Measurements from ENCODE around the gene L3MBTL4. TPM values are rescaled to one million over a fixed set of nuclear protein-coding genes. Genes with fewer than 3 reads are reported as not detected.

The L3MBTL4 gene
- total RNA-seq, 1 experiment from 2014 or later = 2.1 TPM

DNA sequence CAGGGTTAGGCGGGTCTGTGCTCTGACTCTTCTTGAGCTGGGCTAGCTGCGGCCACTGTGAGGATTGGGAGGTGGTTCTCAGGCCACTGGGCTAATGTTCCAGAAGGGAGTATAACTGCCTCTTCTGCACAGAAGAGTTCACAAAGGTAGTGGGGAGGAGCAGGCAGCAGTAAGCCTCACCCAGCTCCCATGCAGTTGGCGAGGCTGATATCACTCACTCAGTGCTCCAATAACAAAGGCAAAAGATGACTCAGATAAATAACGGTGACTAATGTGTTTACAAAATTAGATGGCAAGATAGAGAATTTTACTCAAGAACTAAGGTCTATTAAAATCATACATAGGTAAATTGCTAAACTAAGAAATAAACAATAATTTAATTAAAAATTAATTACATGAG is 345.2 kb downstream of the L3MBTL4 start:
- no peaks in the 10 kb centered on the region for H3K4me1 Mint-ChIP-seq (ENCODE audit: low read depth, unreplicated experiment)

DNA sequence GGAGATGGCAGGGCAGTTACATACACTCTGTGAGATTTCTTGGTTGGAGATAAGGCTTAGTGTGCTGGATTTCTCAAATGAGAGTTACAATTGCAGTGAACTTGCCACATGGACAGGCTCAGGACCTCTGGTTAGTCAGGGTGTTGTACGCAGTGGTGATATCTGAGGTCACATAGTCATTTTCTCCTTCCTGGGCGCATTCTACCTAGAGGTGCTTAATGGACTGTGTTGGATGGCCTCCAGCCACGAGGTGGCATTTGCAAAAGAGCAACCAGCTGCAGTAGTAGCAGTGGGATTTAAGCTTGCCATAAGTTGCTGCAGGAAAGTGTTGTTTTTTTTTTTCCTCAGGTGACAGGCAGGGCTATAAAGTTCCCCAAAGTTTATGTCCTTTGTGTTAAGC is 345.6 kb downstream of the L3MBTL4 start:
- intact Hi-C loops (cut with micrococcal nuclease; ENCODE audit: unreplicated experiment) = no loop called here
- peaks cover 2% of the 10 kb centered on the region for H3K9me3 Mint-ChIP-seq (ENCODE audit: low read depth, unreplicated experiment)
- no peaks in the 10 kb centered on the region for H3K36me3 Mint-ChIP-seq (ENCODE audit: insufficient read depth, unreplicated experiment)
- no peaks in the 10 kb centered on the region for H3K27me3 Mint-ChIP-seq (ENCODE audit: unreplicated experiment)
- no peak overlapping the region for H3K27ac Mint-ChIP-seq (ENCODE audit: unreplicated experiment)
- no peak overlapping the region for H3K4me3 Mint-ChIP-seq (ENCODE audit: low read depth, unreplicated experiment)
- DNase-seq = no peak
- TF ChIP-seq, protein P1, sequence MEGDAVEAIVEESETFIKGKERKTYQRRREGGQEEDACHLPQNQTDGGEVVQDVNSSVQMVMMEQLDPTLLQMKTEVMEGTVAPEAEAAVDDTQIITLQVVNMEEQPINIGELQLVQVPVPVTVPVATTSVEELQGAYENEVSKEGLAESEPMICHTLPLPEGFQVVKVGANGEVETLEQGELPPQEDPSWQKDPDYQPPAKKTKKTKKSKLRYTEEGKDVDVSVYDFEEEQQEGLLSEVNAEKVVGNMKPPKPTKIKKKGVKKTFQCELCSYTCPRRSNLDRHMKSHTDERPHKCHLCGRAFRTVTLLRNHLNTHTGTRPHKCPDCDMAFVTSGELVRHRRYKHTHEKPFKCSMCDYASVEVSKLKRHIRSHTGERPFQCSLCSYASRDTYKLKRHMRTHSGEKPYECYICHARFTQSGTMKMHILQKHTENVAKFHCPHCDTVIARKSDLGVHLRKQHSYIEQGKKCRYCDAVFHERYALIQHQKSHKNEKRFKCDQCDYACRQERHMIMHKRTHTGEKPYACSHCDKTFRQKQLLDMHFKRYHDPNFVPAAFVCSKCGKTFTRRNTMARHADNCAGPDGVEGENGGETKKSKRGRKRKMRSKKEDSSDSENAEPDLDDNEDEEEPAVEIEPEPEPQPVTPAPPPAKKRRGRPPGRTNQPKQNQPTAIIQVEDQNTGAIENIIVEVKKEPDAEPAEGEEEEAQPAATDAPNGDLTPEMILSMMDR (IDR thresholded peaks at IDR 0.05; ENCODE audit: unreplicated experiment) = no peak
- no peaks in the 10 kb centered on the region for H3K4me1 Mint-ChIP-seq (ENCODE audit: low read depth, unreplicated experiment)
- CTCF ChIA-PET = no interaction called here
- BruUV-seq (replicated peaks) = no TSS peak

More for the DNA sequence above, 345.2 kb downstream of the L3MBTL4 start:
- no peak overlapping the region for H3K27ac Mint-ChIP-seq (ENCODE audit: unreplicated experiment)
- no peak for DNase-seq
- TF ChIP-seq, protein P1 (IDR thresholded peaks at IDR 0.05; ENCODE audit: unreplicated experiment) = no peak
- no peaks in the 10 kb centered on the region for H3K27me3 Mint-ChIP-seq (ENCODE audit: unreplicated experiment)
- no peaks in the 10 kb centered on the region for H3K36me3 Mint-ChIP-seq (ENCODE audit: insufficient read depth, unreplicated experiment)
- no TSS peak for BruUV-seq (replicated peaks)
- CTCF ChIA-PET = interaction anchor here (0.7 kb wide), 1 partner anchor 84 kb away, joined by 3 read pairs; no protein-coding TSS in a partner anchor
- peaks cover 2% of the 10 kb centered on the region for H3K9me3 Mint-ChIP-seq (ENCODE audit: low read depth, unreplicated experiment)
- intact Hi-C loops (cut with micrococcal nuclease; ENCODE audit: unreplicated experiment) = no loop called here
- H3K4me3 Mint-ChIP-seq (ENCODE audit: low read depth, unreplicated experiment) = no peak overlapping the region

DNA sequence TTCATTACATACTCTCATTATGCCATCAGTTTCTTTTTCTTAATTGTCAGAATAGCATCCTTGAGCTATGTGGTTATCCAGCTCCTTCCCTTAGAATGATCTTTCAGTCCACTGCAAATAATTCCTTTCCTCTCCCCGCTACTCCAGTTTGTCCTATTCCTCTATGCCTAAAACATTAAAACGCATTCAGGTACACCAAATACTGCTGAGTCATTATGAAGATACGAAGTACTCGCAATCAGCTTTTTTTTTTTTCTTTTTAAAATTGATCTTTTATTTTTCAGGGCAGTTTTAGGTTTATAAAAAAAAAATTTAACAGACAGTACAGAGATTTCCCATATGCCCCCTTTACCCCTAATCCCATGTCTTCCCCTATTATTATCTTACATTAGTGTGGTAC is 354.6 kb downstream of the L3MBTL4 start:
- CTCF ChIA-PET = no interaction called here

DNA sequence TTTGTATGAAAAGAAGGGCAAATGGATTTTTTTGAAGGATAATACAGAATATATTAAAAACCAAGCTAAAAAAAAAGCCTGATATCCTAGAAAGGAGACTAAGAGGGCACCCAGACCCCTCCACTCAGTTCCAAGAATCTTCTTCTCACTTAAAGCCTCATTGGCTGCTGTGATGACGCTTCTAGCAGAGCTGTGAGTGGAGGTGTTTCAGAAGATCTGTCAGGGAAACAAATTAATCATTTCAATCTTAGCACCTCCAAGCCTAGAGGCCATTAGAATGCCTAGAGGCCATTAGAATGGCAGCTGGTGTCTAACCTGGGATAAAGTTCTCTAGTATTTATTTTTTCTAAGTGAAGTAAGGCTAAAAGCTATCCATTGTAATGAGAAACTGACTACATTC is 355.2 kb downstream of the L3MBTL4 start:
- intact Hi-C loops (cut with micrococcal nuclease; ENCODE audit: unreplicated experiment) = no loop called here
- CTCF ChIA-PET = no interaction called here
- Mint-ChIP-seq H3K27me3 (ENCODE audit: unreplicated experiment) (no peaks in the 10 kb centered on the region), H3K36me3 (ENCODE audit: insufficient read depth, unreplicated experiment) (no peaks in the 10 kb centered on the region), H3K4me1 (ENCODE audit: low read depth, unreplicated experiment) (no peaks in the 10 kb centered on the region), H3K9me3 (ENCODE audit: low read depth, unreplicated experiment) (peaks cover 12% of the 10 kb centered on the region), H3K4me3 (ENCODE audit: low read depth, unreplicated experiment) (no peak overlapping the region), H3K27ac (ENCODE audit: unreplicated experiment) (no peak overlapping the region)
- no TSS peak for BruUV-seq (replicated peaks)
- TF ChIP-seq, protein P1 (IDR thresholded peaks at IDR 0.05; ENCODE audit: unreplicated experiment) = no peak
- DNase-seq = no peak

More for the DNA sequence above, 354.6 kb downstream of the L3MBTL4 start:
- Mint-ChIP-seq H3K36me3 (ENCODE audit: insufficient read depth, unreplicated experiment) (no peaks in the 10 kb centered on the region), H3K27ac (ENCODE audit: unreplicated experiment) (no peak overlapping the region), H3K4me1 (ENCODE audit: low read depth, unreplicated experiment) (no peaks in the 10 kb centered on the region), H3K4me3 (ENCODE audit: low read depth, unreplicated experiment) (no peak overlapping the region), H3K27me3 (ENCODE audit: unreplicated experiment) (no peaks in the 10 kb centered on the region), H3K9me3 (ENCODE audit: low read depth, unreplicated experiment) (peaks cover 12% of the 10 kb centered on the region)
- no TSS peak for BruUV-seq (replicated peaks)
- no peak for DNase-seq
- intact Hi-C loops (cut with micrococcal nuclease; ENCODE audit: unreplicated experiment) = no loop called here
- TF ChIP-seq, protein P1 (IDR thresholded peaks at IDR 0.05; ENCODE audit: unreplicated experiment) = no peak

All from Calu3 (cell line).